GM13976 (cell line): Measurements from ENCODE around the gene DTYMK.

Experiments used
- DNase-seq: peaks from one replicate; pipeline ENCODE4 v3.0.0; 2012; ENCODE audit warnings: low spot score
- CTCF ChIP-seq: IDR thresholded peaks from 2 replicates; pipeline ENCODE4 v1.5.1; 2012; ENCODE audit warnings: borderline replicate concordance, mild to moderate bottlenecking; ENCODE audit not compliant: insufficient read depth; ENCODE audit errors: extremely low read depth, missing control alignments, control extremely low read depth
- in situ Hi-C: fragments of 300-500 bp; cut with MboI; formaldehyde crosslinking; loops from one replicate; pipeline ENCODE4 v1.12.0; 2022; ENCODE audit warnings: low sequenced_read_pairs, mixed read lengths, inconsistent platforms; ENCODE audit not compliant: unreplicated experiment

The DTYMK gene

DNA sequence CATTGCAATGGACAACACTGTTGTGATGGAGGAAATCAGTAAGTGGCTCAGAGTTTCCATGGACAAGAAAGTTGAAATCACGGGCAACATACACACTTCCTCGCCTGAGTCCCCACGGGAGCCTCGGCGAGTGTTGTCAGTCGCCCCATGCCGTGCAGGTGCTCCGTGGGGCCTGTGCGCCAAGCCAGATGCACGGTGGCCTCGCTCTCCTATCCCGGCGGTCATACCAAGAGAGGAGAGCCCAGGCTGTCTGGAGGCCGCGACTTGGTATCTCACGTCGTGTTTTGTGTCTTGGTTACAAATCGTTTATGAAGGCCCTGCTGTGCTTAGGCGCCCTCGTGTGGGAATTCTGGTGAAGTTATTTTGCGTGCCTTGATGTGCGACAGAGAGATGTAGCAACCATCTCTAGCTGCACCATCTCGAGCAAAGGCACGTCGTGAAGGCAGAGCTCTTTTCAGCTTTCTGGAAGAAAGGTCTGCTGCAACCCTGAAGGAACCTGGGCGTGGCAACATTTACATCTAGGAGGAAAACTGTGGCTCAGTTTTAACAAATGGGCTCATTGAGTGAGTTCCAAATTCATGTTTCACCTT lies 27.4 kb downstream of the DTYMK start:
- no peak for TF ChIP-seq CTCF
- in situ Hi-C loops = no loop called here
- no peak for DNase-seq

GRCh38 chr2:241658296-241658695 lies 28.3 kb downstream of the DTYMK start:
- DNase-seq = no peak
- no peak for TF ChIP-seq CTCF
- in situ Hi-C loops = no loop called here

- TF ChIP-seq CTCF = no peak
- no peak for DNase-seq
- in situ Hi-C loops = no loop called here
Observed at GRCh38 chr2:241657786-241658254, 28.8 kb downstream of the DTYMK start.

DNA sequence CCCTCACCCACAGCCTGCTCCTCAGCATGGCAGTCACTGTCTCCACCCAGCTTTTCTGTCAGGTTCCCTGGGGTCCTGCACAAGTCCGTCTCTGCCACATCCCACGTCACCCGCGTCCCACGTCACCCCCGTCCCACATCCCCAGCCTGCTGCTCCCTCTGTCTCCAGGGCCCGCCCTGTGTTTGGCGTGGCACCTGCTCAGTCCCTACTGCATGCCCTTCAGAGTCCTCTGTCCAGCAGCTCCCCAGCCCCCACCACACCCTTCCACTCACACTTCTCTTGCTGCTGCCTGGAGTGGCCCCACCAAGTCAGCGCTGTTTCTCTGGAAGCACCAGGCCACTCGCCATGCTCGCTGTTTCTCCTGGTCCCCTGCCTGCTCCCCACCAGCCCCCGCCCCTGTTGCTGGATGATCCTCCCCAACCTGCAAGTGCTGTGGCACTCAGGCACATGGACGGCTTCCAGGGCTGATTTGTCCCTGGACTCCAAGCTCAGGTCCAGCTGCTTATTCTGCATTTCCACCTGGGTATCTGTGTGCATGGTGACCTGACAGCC lies 30.3 kb downstream of the DTYMK start:
- no peak for DNase-seq
- no peak for TF ChIP-seq CTCF
- in situ Hi-C loops = no loop called here

GRCh38 chr2:241655516-241656189 lies 31.0 kb downstream of the DTYMK start:
- TF ChIP-seq CTCF = no peak
- in situ Hi-C loops = no loop called here
- DNase-seq = no peak

- in situ Hi-C loops = no loop called here
- no peak for DNase-seq
- TF ChIP-seq CTCF = no peak
Observed at GRCh38 chr2:241654551-241654950, 32.1 kb downstream of the DTYMK start.
